ENCODE results near the gene ZDHHC11B. TPM values are rescaled to one million over a fixed set of nuclear protein-coding genes. Genes with fewer than 3 reads are reported as not detected.
A peak's percentile ranks its signal among the peaks of the same experiment; 100 is the strongest.
"Not testable (repeated sequence)": the region's sequence is repeated elsewhere in the genome, so short reads cannot be mapped to it uniquely, and the experiment has no call there.

The ZDHHC11B gene
- total RNA-seq, 1 experiment from 2014 or later = not detected

DNA sequence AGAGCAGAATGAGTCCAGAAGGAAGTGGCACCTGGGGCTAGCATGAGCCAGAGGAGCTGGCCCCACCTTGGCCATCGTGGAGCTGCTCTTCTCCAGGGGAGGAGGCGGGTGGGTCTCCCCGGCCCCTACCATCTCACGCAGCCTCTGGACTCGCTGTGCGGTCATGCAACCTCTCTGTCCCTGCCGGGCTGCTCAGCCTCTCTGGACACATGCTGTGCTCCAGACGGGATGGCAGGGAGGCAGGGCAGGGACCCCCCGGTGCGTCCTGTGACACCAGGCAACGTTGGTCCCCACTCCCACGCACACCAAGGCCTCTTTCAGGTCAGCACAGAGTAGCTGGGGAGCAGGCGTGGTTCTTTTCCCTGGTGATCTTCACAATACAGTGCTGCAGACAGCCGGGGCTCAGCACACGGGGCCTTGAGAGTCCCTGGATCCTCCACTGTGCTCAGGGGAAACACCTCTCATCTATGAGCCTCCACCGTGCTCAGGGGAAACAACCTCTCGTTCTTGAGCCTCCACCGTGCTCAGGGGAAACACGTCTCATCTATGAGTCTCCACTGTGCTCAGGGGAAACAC is 30.9 kb downstream of the ZDHHC11B start:
- DNase-seq (ENCODE audit: low read depth) = not testable (repeated sequence)

GRCh38 chr5:752532-753115 is 31.9 kb downstream of the ZDHHC11B start:
- DNase-seq (ENCODE audit: low read depth) = not testable (repeated sequence)

- not testable (repeated sequence) for DNase-seq (ENCODE audit: low read depth)
Observed at GRCh38 chr5:751992-752391, 32.5 kb downstream of the ZDHHC11B start.

- no peak for DNase-seq (ENCODE audit: low read depth)
Observed at GRCh38 chr5:751496-751895, 33.0 kb downstream of the ZDHHC11B start.

GRCh38 chr5:750226-750625 is 34.3 kb downstream of the ZDHHC11B start:
- not testable (repeated sequence) for DNase-seq (ENCODE audit: low read depth)

GRCh38 chr5:749101-749670 is 35.3 kb downstream of the ZDHHC11B start:
- DNase-seq (ENCODE audit: low read depth) = no peak

GRCh38 chr5:748011-748980 is 36.2 kb downstream of the ZDHHC11B start:
- DNase-seq (ENCODE audit: low read depth) = not testable (repeated sequence)

GRCh38 chr5:747303-747844 is 37.2 kb downstream of the ZDHHC11B start:
- not testable (repeated sequence) for DNase-seq (ENCODE audit: low read depth)

DNA sequence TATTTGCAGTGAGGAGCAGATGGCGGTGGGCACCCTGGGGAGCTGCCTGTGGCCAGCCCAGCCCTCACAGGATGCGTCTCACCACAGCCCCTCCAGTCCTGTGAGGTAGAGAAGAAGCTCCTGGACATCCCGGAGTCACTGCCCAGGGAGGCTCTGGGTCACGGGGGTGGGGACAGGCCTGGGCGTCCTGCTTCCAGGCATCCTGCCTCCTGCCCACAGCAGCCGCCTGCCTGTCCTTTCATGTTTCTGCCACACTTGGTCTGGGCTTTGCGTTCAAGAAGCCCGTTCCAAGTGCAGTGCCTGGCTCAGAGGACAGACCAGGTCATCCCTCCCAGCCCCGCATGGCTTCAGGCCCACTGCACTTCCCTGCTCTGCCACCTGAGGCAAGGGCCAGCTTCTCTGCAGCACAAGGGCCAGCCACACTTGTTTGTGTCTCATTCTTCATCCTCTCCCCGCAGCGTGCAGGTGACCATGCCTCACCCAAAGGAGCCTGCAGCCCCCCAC is 38.2 kb downstream of the ZDHHC11B start:
- no peak for DNase-seq (ENCODE audit: low read depth)

DNA sequence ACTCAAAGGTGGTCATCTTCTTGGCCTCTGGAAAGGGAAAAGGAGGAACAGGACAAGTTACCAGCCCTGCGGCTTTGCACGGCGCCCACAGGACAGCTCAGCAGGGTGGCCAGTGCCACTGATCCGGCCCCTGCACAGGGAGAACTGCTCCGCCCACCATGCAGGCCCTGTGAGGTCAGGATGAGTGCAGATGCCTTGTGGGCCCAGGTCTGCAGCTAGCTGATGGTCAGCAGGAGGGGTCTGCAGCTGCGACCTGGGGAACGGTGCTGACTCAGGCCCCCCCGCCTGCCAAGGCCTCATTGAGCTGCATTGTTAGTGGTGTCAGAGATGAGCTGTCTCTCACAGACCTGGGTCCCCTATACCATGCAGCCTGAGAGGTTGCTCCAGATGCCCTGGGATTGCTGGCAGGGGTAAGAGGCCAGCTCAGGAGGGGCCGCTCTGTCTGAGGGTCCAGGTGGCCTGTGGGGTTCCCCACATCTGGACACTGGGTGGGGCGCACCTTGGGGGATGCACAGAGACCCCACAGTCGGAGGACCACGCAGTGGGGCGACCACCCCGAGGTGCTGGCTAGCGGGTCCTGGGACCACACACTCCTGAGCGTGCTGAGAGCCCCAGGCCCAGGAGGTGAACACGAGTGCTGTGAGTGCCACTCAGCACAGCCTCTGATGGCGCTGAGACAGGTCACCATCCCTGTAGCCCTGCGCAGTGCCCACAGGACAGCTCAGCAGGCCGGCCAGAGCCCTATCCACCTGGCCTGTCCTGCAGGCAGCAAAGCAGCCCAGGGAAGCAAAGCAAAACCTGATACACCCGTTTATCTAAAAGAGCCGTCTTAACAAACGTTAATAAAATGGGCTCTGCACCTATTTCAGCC is 39.0 kb downstream of the ZDHHC11B start:
- DNase-seq (ENCODE audit: low read depth) = not testable (repeated sequence)

DNA sequence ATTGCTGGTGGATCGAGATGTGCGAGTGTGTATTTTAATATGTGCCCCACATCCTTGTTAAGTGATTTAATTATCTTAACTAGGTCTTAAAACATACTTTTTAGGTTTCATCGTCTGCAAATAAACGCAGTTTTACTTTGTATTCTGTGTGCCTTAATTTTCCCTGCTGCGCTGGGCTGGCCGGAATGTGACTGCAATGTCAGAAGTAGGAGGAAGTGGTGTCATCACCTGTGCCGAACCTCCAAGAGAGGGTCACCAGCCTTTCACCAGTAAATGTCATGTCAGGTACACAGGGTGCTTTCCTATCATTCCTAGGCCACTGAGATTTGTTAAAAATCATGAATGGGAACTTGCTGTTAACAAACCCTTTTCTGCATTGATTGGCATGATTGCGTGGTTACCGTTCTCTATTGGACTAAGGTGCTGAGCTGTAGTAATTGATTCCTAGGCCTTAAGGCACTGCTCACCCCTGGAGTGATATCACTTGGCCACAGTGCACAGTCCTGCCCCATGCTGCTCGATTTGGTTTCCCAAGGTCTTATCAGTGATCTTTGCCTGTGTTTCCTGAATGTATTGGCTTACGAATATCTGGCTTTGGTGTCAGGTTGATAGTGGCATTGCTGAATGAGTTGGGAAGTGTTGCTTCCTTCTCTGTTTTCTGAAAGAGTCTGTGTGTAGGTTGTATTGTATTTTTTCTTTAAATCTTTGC is 40.7 kb downstream of the ZDHHC11B start:
- not testable (repeated sequence) for DNase-seq (ENCODE audit: low read depth)

DNA sequence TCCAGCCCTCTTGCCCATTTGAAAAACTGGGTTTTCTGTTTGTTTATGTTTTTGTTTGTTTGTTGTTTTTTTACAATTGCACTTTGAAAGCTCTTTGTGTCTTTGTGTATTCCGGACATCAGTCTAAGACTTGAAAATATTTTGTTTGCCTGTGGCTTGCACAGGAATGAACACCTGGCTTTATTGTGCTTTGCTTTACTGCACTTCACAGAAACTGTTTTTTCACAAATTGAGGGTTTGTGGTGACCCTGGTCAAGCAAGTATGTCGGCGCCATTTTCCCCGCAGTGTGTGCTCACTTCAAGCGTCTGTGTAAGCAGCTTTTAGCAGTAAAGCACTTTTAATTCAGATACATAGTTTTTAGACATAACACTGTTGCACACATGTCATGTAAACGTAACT is 42.3 kb downstream of the ZDHHC11B start:
- DNase-seq (ENCODE audit: low read depth) = not testable (repeated sequence)

DNA sequence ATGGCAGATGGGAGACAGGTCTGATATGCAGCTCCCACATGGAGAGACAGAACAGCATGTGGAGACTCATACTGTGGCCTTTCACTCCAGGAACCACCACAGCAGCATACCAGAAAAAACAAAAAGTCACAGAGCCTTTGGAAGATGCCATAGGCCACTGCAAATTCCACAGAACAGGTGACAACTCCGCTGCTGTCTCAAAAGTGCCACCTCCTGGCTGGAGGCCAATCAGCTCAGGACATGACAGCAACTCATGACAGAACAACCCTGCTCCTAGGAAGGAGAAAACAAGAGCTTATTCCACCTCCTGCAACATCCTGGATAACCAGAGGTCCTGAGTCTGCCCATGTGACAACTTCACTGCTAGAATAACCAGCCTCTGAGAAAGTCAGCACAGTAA is 50.4 kb downstream of the ZDHHC11B start:
- not testable (repeated sequence) for DNase-seq (ENCODE audit: low read depth)

DNA sequence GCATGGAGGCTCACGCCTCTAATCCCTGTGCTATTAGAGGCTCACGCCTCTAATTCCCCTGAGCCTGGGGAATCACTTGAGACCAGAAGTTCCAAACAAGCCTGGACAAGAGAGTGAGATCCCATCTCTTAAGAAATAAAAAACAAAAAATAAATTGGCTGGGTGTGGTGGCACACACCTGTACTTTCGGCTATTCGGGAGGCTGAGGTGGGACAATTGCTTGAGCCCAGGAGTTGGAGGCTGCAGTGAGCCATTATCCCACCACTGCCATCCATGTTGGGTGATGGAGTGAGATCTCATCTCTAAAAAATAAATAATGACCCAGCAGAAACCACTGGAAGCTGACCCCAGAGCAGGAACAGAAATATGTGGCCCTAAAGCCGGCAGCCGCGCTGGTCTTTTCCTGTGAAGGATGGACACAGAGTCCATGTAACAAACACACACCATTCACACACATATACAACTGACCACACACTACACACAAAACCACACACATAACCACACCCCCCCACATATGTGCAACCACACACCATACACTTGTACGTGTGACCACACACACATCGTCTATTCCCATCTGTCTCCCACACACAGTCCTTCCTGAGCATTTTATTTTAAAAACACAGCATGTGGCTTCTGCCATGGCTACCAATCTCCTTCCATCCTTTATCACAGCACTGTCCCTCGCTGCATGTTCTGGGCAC is 51.6 kb downstream of the ZDHHC11B start:
- DNase-seq (ENCODE audit: low read depth) = not testable (repeated sequence)

- DNase-seq (ENCODE audit: low read depth) = not testable (repeated sequence)
Observed at GRCh38 chr5:729225-729624, 55.3 kb downstream of the ZDHHC11B start.

DNA sequence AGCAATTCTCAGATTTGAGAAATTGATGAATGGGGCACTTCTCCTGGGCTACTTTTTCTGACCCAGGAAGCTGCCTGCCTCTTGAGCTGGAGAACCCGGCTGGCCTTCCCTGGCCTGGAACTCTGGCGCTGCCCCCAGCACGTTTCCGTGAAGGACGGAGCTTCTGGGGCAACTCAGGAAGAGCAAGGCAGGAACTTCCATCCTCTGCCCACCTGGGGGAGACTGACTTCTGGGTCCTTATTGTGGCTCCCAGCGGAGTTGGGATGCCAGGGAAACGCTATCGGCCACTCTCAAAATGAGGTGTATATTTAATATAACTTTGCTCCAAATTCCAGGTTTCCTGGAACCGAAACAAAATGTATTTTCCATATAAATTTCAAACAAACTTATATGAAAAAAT is 57.4 kb downstream of the ZDHHC11B start:
- DNase-seq (ENCODE audit: low read depth) = peak; percentile 15

DNA sequence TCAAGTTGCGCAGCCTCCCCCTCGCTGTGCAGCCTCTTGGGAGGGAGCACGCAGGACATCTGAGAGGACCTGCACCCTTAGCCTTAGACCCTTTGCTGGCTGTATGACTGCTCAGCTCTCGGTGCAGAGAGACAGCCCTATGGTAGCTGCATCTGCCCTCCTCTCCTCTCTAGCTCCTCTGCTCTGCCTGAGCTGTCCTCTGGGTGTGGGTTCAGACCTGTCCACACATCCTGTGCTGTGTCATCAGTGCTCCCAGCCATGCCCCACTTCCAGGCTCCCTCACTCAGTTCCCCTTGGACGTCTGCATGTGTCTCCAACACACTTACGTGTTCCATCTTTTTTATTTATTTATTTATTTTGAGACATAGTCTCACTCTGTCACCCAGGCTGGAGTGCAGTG is 60.7 kb downstream of the ZDHHC11B start:
- DNase-seq (ENCODE audit: low read depth) = not testable (repeated sequence)

- not testable (repeated sequence) for DNase-seq (ENCODE audit: low read depth)
Observed at GRCh38 chr5:723309-723708, 61.2 kb downstream of the ZDHHC11B start.

- DNase-seq (ENCODE audit: low read depth) = not testable (repeated sequence)
Observed at GRCh38 chr5:719379-719778, 65.2 kb downstream of the ZDHHC11B start.
